Activated naive CD4-positive, alpha-beta T cell treated with anti-CD3 and anti-CD28 coated beads, Interleukin-2, amount 50 U/mL, for 16 hours (primary cell): ENCODE measurements around the gene E2F4.

ENCODE experiments used
- DNase-seq: peaks from one replicate; pipeline ENCODE4 v3.0.0-alpha.2; 2020

The E2F4 gene

GRCh38 chr16:67211674-67212073 lies 19.7 kb downstream of the E2F4 start:
- no peak for DNase-seq

DNA sequence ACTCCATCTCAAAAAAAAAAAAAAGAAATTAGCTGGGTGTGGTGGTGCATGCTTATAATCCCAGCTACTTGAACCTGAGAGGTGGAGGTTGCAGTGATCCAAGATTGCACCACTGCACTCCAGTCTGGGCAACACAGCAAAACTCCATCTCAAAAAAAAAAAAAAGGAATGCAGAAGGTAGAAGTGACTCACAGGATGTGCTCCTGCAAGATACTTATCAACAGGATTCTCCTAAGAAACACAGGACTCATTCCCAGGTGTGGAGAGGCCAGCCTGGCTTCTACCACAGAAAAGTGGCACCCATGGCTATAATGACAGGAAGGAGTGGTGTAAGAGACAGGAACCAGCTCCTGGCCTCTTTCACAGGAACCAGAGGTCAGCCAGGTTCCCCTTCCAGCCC lies 20.8 kb downstream of the E2F4 start:
- no peak for DNase-seq

DNA sequence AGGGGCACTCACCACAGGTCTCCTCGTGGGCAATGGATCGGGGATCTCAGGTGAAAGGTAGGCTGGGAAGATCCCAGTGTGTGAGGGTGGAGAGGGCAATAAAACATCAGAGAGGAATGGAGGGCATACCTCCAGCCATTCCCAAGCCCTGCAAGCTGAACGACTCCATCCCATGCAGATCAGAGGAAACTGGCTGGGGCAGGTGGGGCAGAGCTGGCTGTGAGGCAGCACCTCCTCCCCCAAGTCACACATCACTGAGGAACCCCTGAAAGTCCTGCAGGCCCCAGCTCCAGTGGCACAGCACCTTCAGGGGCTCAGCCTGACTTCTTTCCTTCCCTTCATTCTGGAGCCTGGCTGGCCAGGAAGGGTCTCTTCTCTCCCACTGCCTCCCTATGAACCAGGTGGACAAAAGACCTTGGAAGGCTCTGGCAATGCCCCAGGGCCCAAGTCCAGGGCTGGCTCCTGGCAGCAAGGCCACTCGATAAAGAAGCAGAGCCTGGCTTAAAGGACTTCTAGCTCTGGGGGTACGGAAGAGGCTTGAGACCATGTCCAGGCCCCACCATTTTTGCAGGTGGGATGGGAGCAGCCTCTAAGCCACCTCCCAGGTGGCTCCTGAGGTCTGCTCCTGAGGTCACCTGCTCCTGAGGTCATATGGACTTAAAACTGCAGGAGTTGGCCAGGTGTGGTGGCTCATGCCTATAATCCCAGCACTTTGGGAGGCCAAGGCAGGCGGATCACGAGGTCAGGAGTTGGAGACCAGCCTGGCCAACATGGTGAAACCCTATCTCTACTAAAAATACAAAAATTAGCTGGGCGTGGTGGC lies 21.5 kb downstream of the E2F4 start:
- no peak for DNase-seq

- no peak for DNase-seq
Measured at GRCh38 chr16:67215706-67216105, 23.8 kb downstream of the E2F4 start.

DNA sequence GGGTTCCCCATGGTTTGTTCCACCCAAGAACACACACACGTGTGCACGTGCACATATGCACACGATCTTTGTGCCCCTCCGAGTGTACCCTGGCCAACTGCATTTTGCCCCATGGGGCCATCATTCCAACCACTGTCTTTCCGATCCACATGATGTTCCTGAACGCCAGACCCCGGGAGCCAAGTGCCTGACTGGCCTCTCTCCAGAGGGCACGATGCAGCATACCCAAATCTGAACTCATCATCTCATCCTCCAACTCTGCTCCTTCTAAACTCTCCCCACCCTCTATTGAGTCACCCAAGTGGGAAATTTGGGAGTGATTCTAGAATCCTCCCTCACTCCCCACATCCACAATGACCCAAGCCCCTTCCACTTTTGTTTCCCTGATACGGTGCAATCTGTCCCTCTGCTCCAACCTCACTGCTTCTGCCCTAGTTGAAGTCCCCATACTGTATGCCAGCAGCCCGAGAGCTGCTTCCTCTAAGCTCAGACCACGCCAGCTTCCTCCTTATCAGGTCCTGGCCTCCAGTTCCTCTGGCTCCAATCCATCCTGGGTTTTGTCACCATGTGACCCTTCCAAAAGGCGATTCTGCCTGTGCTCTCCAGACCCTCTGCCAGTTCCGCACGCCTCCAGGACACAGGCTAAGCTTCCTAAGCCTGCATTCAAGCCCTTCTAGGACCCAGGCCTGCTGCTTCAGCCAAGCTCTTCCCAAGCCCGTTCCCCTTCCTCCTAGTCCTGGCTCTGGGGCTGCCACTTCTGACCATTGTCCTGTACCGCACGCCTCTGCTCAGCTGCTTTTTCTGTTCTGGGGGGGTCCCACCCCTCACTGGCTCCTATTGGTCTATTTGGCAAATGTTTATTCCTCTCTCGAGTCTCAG lies 24.9 kb downstream of the E2F4 start:
- no peak for DNase-seq

GRCh38 chr16:67223992-67224391 lies 32.0 kb downstream of the E2F4 start:
- no peak for DNase-seq

- DNase-seq: no peak
Measured at GRCh38 chr16:67226295-67226803, 34.4 kb downstream of the E2F4 start.

- DNase-seq: peak; percentile 97
Measured at GRCh38 chr16:67226804-67227566, 35.0 kb downstream of the E2F4 start, which contains the start of gene TMEM208. Gene TMEM208, plus strand, starts transcription at chr16:67227130. Its CDS starts 89 bp downstream, at chr16:67227219.

- DNase-seq: no peak
Measured at GRCh38 chr16:67227567-67227921, 35.6 kb downstream of the E2F4 start.

DNA sequence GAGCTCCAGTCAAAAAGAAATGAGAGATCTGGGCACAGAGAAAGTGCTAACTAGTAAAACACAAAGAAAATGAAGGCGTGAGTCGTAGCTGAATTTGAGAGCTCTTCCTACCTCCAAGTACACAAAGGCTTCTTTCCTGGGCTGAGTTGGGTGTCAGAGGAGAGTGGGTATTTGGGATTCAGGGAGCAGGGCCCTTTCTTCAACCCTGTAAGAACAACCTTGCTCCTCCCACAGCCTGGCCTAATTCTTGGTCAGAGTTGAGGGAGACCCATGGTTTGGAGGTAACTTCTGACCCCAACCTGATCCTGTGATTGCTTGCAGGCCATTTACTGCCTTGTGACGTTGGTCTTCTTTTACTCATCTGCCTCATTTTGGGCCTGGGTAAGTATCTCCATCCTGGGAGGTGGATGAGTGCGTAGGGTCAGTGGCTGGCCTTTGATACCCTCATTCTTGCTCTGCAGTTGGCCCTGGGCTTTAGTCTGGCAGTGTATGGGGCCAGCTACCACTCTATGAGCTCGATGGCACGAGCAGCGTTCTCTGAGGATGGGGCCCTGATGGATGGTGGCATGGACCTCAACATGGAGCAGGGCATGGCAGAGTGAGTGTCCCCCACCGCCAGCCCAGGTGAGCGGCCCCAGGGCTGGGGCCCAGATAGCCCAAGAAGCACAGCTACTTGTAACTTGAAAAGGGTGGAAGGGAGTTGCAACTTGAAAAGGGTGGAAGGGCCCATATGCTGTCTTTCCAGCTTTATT lies 36.3 kb downstream of the E2F4 start:
- no peak for DNase-seq

- no peak for DNase-seq
Measured at GRCh38 chr16:67228905-67229304, 37.0 kb downstream of the E2F4 start.

DNA sequence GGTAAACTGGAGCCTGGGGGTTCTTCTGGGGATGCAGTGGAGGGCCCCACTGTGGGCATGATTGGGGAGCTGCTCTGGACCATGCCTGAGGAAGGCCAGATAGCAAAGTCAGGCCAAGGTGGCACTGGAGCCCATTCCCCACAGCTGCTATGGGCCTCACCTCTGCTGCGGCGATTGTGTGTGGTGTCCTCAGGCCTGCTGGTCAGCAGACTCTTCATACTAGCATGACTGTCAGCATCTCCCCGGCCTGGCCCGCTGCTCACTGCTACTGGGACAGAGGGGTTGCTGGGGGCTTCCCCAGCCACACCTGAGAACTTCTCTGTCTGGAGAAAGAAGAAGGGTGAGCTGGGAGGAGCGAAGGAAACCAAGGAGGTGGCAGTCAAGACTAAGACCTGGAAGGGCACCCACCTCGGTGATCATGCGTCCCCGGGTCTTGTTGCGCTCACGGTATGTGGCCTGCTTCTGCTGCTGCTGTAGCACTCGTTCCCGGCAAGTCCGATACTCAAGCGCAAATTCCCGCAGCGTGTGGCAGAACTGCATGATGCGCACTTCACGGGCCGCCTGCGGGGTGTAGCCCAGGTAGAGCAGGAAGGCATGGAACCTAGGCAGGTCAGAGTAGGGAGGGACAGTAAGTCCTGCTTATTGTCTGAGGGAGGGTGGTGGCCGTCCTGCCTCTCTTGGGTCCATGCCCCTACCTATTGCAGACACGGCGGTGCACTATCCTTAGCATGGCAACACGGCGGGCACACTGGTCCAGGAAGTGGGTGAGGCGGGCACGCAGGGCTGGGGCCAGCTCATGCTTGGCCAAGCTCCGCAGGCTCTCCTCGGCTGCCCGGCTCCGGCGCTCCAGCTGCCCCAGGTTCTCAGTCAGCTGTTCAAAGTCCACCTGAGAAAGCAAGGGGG lies 38.2 kb downstream of the E2F4 start:
- no peak for DNase-seq

- no peak for DNase-seq
Measured at GRCh38 chr16:67230809-67231660, 39.1 kb downstream of the E2F4 start.

GRCh38 chr16:67233596-67233995 lies 41.6 kb downstream of the E2F4 start:
- DNase-seq: no peak

DNA sequence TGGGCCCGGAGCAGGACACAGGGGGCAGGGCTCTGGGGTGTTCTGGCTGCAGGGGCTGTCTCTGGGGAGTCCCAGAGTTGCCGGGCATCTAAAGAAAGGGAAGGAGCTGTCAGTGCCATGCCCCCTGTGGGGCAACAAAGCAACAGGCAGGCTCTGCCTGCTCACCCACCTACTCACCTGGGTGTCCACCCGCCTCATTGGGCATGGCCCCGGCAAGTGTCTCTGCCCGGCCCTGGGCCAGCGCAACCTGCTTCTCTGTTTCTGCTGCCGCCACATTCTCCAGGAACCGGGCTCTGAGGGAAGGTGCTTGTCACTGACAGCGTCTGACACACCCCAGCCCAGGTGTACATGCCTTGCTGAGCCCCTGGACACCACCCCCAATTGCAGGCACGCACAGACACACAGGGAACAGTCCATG lies 42.2 kb downstream of the E2F4 start:
- DNase-seq: no peak

DNA sequence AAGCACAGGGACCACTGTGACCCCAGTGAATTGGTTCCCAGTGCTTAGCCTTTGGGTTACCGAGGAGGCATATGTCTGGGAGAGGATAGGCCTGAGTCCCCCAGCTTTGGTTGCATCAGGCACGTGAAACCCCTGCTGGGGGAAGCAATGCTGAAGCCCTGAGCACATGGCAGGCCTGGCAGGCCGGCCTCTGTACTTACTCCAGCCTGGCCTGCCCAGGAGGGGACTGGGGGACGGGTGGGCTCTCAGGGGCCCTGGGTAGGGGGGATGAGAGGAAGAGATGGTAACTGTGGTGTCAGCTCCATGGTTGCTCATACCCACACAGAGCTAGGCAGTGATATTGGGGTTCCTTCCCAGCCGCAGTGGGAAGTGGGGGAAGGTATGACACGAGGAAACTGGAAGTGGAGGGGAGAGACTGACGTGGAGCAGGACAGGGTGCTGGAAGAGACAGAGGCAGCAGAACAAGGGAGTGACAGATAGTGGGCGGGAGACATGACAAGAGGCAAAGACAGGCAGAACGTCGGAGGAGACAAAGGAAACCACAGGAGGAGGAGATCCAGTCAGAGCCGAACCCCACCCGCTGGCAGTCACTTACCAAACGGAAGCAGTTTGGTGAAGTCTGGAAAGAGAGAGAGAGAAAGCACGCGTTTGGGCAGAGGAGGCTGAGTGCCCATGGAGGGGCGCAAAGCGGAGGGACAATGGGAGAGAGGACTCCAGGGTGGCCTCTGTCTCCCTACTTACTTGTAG lies 44.0 kb downstream of the E2F4 start:
- DNase-seq: no peak

DNA sequence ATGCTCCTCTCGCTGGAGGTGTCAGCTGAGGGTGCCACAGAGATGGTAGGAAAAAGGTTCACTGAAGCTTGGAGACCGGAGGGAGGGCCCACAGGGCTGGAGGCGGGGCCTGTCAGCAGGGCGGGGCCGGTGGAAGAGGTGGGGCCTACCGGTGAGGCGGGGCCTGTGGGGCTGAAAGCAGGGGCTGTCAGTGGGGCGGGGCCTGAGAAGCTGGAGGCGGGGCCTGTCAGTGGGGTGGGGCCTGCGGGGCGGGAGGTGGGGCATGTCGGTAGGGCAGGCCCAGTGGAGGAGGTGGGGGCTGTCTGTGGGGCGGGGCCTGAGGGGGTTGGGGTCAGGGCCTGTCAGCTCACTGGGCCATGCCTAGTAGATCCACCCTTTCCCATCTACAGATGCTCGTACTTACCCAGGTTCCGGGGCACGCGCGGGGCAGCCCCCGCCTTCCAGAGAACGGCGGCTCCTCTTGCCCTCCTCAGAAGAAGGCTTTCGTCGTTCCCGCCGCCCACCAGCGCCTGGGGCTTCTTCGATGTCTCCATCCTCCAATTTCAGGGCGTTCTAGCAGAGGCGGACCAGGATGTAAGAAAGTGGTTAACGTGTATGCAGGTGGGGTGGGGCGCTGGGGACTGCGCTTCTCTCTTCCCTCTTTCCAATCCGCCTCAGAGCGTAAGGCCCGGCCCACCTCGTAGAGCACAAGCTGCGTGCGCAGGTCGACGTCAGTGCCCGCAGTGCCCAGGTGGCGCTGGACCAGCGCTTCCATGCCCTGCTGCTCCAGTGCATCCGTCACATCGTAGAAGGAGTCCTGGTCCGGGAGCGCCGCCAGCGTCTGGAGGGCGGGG lies 44.8 kb downstream of the E2F4 start:
- DNase-seq: peak; percentile 68
